Fibroblast of pulmonary artery (primary cell): Measurements from ENCODE around the gene KDELR3.
A peak's percentile ranks its signal among the peaks of the same experiment; 100 is the strongest.

Source experiments
- DNase-seq: peaks from one replicate; pipeline ENCODE4 v3.0.0-alpha.2; 2010; ENCODE audit warnings: low read depth
- H3K4me3 ChIP-seq: replicated peaks from 2 replicates; pipeline ENCODE4 v1.5.1; 2011; ENCODE audit warnings: low read depth, mild to moderate bottlenecking, control low read depth, low read length, moderate library complexity
- TF ChIP-seq, protein P1 (sequence below): IDR thresholded peaks from 2 replicates; pipeline ENCODE4 v1.5.1; 2011; ENCODE audit warnings: mild to moderate bottlenecking, control low read depth, low read length, inconsistent platforms; ENCODE audit errors: missing control alignments

The KDELR3 gene

DNA sequence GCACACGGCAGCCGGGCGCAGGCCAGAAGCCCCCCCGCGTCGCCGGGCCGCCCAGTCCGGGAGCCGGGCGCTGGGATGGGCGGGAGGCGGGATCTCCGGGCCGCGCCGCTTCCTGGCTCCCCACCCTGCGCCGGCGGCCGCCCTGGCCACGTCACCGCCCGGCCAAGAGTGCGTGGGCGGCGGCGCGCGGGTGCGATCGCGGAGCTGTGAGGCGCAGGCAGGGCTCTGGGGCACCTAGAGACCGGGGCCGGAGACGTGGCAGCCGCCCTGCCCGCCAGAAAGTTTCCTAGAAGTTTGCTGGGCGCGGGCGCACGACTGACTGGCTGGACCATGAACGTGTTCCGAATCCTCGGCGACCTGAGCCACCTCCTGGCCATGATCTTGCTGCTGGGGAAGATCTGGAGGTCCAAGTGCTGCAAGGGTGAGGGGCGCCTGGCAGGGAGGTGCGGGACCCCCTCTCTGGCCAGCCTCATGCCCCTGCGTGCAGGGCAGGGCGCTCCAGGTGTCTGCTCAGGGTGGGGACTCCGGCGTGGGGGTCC lies at the start of gene KDELR3:
TSS of gene KDELR3 (plus strand) at position 193 of the 539 bp plus-strand sequence. CDS start at position 331, 138 bp downstream.
- TF ChIP-seq, protein P1, sequence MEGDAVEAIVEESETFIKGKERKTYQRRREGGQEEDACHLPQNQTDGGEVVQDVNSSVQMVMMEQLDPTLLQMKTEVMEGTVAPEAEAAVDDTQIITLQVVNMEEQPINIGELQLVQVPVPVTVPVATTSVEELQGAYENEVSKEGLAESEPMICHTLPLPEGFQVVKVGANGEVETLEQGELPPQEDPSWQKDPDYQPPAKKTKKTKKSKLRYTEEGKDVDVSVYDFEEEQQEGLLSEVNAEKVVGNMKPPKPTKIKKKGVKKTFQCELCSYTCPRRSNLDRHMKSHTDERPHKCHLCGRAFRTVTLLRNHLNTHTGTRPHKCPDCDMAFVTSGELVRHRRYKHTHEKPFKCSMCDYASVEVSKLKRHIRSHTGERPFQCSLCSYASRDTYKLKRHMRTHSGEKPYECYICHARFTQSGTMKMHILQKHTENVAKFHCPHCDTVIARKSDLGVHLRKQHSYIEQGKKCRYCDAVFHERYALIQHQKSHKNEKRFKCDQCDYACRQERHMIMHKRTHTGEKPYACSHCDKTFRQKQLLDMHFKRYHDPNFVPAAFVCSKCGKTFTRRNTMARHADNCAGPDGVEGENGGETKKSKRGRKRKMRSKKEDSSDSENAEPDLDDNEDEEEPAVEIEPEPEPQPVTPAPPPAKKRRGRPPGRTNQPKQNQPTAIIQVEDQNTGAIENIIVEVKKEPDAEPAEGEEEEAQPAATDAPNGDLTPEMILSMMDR, result no peak
- H3K4me3 ChIP-seq, result peak within 1 kb of the TSS; percentile 79
- DNase-seq, result peak; percentile 74

DNA sequence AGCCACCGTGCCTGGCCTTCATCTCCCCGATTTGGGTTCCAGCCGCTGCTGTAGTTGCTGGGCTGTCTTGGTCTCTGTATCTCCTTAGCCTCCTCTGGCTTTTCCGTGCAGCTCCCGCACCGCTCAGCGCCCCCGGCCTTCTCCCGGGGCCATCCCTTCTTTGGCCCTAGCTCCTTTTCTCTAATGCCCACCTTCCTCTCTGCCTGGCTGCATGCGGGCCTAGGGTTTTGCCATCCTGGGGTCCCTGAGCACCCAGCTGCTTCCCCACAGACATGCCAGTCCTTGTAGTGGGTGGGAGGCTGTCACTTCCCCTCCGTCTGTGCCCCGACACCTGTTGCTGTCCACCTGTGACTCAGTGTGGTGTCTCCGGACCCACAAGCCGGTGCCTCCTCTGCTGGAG lies 49.3 kb upstream of the KDELR3 start:
- DNase-seq, result no peak
- no peak overlapping the region for H3K4me3 ChIP-seq
- TF ChIP-seq, protein P1, result no peak

DNA sequence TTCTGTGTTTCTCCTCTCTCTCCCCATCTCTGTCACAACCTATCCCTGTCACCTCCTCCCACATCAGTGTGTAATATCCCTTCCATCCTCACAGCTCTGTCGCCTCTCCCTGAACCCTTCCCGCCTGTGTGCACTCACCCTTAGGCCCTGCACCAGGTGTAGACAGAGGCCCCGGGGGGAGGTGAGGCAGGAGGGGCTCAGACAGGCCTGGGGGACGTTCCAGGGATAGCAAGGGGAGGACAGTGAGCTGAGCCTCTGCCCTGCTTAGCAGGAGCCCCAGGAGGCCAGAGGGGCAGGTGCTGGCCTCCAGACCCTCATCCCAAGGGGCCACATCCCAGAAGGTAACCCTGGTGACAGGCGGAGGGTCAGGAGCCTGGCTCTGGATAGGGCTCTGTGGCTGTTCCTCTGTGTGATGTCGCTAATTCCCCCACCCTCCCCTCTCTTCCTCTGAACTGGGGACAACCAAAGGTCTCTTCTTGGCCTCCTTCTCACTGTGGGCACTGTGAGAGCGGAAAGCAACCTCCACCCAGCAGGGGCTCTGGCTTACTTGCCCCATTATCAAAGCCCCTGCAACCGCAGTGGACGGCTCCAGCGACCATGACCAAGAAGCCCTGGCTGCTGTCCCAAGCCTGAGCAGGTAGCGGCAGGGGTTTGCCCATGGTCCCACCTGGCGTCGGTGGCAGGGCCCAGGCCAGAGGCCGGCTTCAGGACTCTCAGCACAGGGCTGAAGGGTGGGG lies 48.6 kb upstream of the KDELR3 start:
- TF ChIP-seq, protein P1, result no peak
- DNase-seq, result no peak
- H3K4me3 ChIP-seq, result no peak overlapping the region

DNA sequence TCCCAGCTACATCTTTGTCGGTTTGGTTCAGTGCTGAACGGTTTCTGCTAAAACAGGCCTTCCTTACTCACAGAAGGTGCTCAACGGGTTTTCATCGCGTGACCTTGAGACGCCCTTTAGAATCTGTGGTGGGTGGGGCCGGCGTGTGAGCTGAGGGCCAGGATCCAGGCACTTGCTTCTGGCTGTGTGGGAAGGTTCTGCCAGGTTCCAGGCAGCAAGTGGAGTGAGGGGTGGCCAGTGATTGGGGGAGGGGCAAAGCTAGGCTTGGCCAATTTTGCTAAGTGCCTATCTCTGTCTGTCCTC lies 48.1 kb upstream of the KDELR3 start:
- H3K4me3 ChIP-seq, result no peak overlapping the region
- TF ChIP-seq, protein P1, result no peak
- no peak for DNase-seq

DNA sequence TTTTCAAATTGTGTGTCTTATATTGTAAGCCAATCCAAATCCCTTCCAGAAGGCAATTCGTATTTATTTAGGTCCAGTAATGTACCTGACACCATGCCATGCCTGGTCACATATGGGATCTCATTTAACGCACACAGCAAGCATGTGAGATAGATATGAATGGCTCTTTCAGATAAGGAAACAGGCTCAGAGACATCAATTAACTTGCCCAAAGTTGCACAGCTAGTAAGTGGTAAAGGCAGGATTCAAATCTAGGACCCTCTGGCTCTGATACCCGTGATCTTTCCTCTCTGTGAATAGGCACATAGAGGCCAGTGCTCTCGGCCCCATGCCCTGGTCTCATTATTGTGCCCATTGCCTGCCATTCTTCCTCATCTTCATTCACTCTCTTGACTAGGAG lies 47.2 kb upstream of the KDELR3 start:
- H3K4me3 ChIP-seq, result no peak overlapping the region
- no peak for DNase-seq
- TF ChIP-seq, protein P1, result no peak

DNA sequence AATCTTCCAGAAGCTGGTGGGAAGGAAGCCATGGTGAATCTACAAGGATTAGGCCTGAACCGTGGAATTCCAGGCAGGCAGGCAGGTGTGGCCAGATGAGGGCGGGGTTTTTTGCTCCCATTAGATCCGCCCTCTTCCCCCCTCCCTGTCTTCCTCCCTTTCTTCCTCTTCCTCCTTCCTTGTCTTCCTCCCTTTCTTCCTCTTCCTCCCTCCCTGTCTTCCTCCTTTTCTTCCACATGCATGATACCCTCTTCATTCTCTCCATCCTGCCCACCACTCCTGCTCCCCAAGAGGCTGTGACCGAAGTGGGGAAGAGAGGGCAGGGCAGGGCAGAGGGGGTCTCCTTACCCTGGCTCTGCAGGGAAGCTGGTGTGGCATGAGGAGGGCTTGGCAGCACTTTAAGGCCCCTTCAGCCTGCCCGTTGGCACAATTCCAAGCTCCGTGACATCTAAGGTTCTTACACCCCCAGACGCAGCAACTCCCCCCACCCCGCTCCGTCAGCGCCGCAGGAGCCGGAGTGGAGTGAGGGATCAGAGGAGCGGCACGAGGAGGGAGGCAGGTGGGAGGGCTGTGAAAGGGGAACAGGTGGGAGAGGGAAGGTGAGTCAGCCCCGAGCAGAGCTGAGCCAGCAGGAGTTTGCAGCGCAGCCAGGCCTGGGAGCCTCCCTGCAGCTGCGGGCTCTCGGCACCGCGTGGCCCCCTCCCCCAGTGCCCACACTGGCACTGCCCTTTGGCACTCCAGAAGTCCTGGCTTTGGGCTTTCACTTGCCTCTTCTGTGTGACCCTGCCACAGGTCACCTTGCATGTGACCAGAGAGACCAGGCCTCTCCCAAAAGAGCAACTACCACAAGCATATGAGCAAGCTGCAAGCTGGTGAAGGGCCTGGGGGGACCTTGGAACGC lies 45.0 kb upstream of the KDELR3 start:
- H3K4me3 ChIP-seq, result no peak overlapping the region
- DNase-seq, result no peak
- TF ChIP-seq, protein P1, result no peak
